Gastrocnemius medialis (tissue), 4 donors: ENCODE data around the gene MAN1A2. TPM values are rescaled to one million over a fixed set of nuclear protein-coding genes. Genes with fewer than 3 reads are reported as not detected.

Experiments used
- ATAC-seq, 2 donors: fragments of 150-250 bp; one replicate each; pipeline ENCODE4 v1.9.1; 2016
- DNase-seq, 2 donors: peaks; one replicate each; pipeline ENCODE4 v3.0.0-alpha.2; 2019
- H3K27ac ChIP-seq, 4 donors: fragments of 200-600 bp; sonication (generic); 1 replicate in 1 of 4; 2 replicates in 3 of 4; pipeline ENCODE4 v1.5.1; 2016 to 2018; ENCODE audit warnings: mild to moderate bottlenecking in 2 of 4, moderate library complexity in 1 of 4
- H3K27me3 ChIP-seq, 3 donors: fragments of 200-600 bp; sonication (generic) in 2 of 3; 1 replicate in 1 of 3; 2 replicates in 2 of 3; pipeline versions ENCODE4 v1.5.1 to v1.6.0; 2016 to 2019; ENCODE audit warnings: mild to moderate bottlenecking in 1 of 3, moderate library complexity in 1 of 3
- H3K36me3 ChIP-seq, 2 donors: fragments of 200-600 bp; sonication (generic) in 1 of 2; one replicate each; pipeline ENCODE4 v1.5.1; 2017 to 2018
- H3K4me1 ChIP-seq, 2 donors: fragments of 200-600 bp; sonication (generic) in 1 of 2; one replicate each; pipeline ENCODE4 v1.5.1; 2016 to 2017; ENCODE audit warnings: mild to moderate bottlenecking in 2 of 2
- H3K4me3 ChIP-seq, 4 donors: fragments of 200-600 bp; sonication (generic) in 3 of 4; 1 replicate in 1 of 4; 2 replicates in 3 of 4; pipeline ENCODE4 v1.5.1; 2016 to 2019; ENCODE audit warnings: mild to moderate bottlenecking in 2 of 4
- H3K9me3 ChIP-seq, 3 donors: fragments of 200-600 bp; sonication (generic) in 2 of 3; 1 replicate in 1 of 3; 2 replicates in 2 of 3; pipeline ENCODE4 v1.5.1; 2016 to 2019
- POLR2A ChIP-seq, 2 donors: fragments of 450-650 bp; IDR thresholded peaks; one replicate each; pipeline ENCODE4 v1.6.1; 2017; ENCODE audit warnings: antibody characterized with exemption in 2 of 2, mild to moderate bottlenecking in 2 of 2, moderate library complexity in 2 of 2
- in situ Hi-C, 4 donors: fragments of 200-750 bp; cut with MboI; loops; one replicate each; pipeline versions ENCODE4 v1.15.0 to v1.8.0; 2017; ENCODE audit warnings: low sequenced_read_pairs in 4 of 4
- intact Hi-C: fragments of 100-400 bp; cut with DNase I; formaldehyde crosslinking; loops from one replicate; pipeline ENCODE4 v1.15.1; 2023; ENCODE audit warnings: low total_unique reads
- total RNA-seq, 4 donors: library from RNA; depleted of rRNA; stranded (reverse); fragments of >200 nt; gene quantifications; one replicate each; pipeline versions ENCODE4 v1.1.0 to v1.2.3, GENCODE V29; 2016
- TF ChIP-seq, protein P1 (sequence below), 5 experiments: fragments of 450-650 bp in 3 of 5; fragments of 200-600 bp in 2 of 5; sonication (generic) in 2 of 5; IDR thresholded peaks in 4 of 5; conservative IDR thresholded peaks in 1 of 5; 1 replicate in 4 of 5; 2 replicates in 1 of 5; pipeline ENCODE4 v1.5.1; 2016 to 2019; ENCODE audit warnings: antibody characterized with exemption in 5 of 5, mild to moderate bottlenecking in 3 of 5, moderate library complexity in 3 of 5

MAN1A2 gene
- total RNA-seq, 4 donors from 2014 or later: 14.9 to 37.0 (median 28.3) TPM

- intact Hi-C loops: no loop called here
- ATAC-seq (no peak), DNase-seq (no peak)
- TF ChIP-seq, protein P1, sequence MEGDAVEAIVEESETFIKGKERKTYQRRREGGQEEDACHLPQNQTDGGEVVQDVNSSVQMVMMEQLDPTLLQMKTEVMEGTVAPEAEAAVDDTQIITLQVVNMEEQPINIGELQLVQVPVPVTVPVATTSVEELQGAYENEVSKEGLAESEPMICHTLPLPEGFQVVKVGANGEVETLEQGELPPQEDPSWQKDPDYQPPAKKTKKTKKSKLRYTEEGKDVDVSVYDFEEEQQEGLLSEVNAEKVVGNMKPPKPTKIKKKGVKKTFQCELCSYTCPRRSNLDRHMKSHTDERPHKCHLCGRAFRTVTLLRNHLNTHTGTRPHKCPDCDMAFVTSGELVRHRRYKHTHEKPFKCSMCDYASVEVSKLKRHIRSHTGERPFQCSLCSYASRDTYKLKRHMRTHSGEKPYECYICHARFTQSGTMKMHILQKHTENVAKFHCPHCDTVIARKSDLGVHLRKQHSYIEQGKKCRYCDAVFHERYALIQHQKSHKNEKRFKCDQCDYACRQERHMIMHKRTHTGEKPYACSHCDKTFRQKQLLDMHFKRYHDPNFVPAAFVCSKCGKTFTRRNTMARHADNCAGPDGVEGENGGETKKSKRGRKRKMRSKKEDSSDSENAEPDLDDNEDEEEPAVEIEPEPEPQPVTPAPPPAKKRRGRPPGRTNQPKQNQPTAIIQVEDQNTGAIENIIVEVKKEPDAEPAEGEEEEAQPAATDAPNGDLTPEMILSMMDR (IDR thresholded peaks at IDR 0.05 in 4 of 5, conservative IDR thresholded peaks at IDR 0.05 in 1 of 5): no peak
- TF ChIP-seq POLR2A (IDR thresholded peaks at IDR 0.05): no peak
- Histone ChIP-seq H3K36me3 (no peaks in the 10 kb centered on the region), H3K27me3 (no peaks in the 10 kb centered on the region), H3K4me1 (peaks cover 10 to 13% of the 10 kb centered on the region in 2 donors), H3K9me3 (no peaks in the 10 kb centered on the region), H3K4me3 (no peak overlapping the region), H3K27ac (no peak overlapping the region)
- in situ Hi-C loops: no loop called here
These were observed 8.1 kb downstream of the MAN1A2 start for GRCh38 chr1:117375327-117375726.

GRCh38 chr1:117387060-117387633, 19.9 kb downstream of the MAN1A2 start:
- no peak overlapping the region for H3K27ac ChIP-seq
- ATAC-seq: no peak
- H3K9me3 ChIP-seq: no peaks in the 10 kb centered on the region
- no peak overlapping the region for H3K4me3 ChIP-seq
- H3K4me1 ChIP-seq: peaks cover 61 to 67% of the 10 kb centered on the region in 2 donors
- DNase-seq: no peak
- in situ Hi-C loops: no loop called here
- H3K27me3 ChIP-seq: no peaks in the 10 kb centered on the region
- intact Hi-C loops: no loop called here
- H3K36me3 ChIP-seq: no peaks in the 10 kb centered on the region
- no peak for TF ChIP-seq POLR2A (IDR thresholded peaks at IDR 0.05)
- TF ChIP-seq, protein P1 (IDR thresholded peaks at IDR 0.05 in 4 of 5, conservative IDR thresholded peaks at IDR 0.05 in 1 of 5): no peak

DNA sequence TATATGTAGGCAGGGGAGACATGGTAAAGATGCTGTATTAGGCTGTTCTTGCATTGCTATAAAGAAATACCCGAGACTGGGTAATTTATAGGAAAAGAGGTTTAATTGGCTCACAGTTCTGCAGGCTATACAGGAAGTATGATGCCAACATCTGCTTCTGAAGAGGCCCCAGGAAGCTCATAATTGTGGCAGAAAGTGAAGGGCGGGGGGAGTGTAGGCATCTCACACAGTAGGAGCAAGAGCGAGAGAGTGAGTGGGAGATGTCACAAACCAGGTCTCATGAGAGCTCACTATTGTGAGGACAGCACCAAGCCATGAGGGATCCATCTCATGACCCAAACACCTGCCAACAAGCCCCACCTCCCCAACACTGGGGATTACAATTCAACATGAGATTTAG, 21.1 kb downstream of the MAN1A2 start:
- peaks cover 73 to 74% of the 10 kb centered on the region in 2 donors for H3K4me1 ChIP-seq
- H3K4me3 ChIP-seq: no peak overlapping the region
- ATAC-seq: no peak
- H3K9me3 ChIP-seq: no peaks in the 10 kb centered on the region
- DNase-seq: no peak
- TF ChIP-seq POLR2A (IDR thresholded peaks at IDR 0.05): no peak
- TF ChIP-seq, protein P1 (IDR thresholded peaks at IDR 0.05 in 4 of 5, conservative IDR thresholded peaks at IDR 0.05 in 1 of 5): no peak
- in situ Hi-C loops (no loop called here), intact Hi-C loops (no loop called here)
- H3K36me3 ChIP-seq: no peaks in the 10 kb centered on the region
- no peak overlapping the region for H3K27ac ChIP-seq
- H3K27me3 ChIP-seq: no peaks in the 10 kb centered on the region

GRCh38 chr1:117389284-117389683, 22.0 kb downstream of the MAN1A2 start:
- TF ChIP-seq, protein P1 (IDR thresholded peaks at IDR 0.05 in 4 of 5, conservative IDR thresholded peaks at IDR 0.05 in 1 of 5): no peak
- TF ChIP-seq POLR2A (IDR thresholded peaks at IDR 0.05): no peak
- intact Hi-C loops (no loop called here), in situ Hi-C loops (no loop called here)
- Histone ChIP-seq H3K27me3 (no peaks in the 10 kb centered on the region), H3K27ac (peak overlapping the region in 3 of 4 donors; percentile 2 to 32 (median 17)), H3K36me3 (no peaks in the 10 kb centered on the region), H3K4me3 (no peak overlapping the region), H3K4me1 (peaks cover 73 to 79% of the 10 kb centered on the region in 2 donors), H3K9me3 (no peaks in the 10 kb centered on the region)
- DNase-seq: no peak
- ATAC-seq: peak in 1 of 2 donors; percentile 76

DNA sequence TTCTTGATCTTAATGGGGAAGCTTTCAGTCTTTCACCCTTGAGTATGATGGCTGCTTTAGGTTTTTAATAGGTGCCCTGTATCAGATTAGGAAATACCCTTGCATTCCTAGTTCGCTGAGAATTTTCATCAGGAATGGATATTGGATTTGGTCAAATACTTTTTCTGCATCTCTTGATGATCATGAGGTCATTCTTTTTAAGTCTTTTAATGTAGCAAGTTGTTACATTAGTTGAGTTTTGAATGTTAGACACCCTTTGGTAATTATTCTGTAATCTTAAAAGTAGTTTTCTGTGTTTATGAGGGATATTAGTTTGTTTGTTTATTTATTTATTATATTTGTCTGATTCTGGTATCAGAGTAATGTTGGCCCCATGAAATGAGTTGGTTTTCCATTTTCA, 22.5 kb downstream of the MAN1A2 start:
- Histone ChIP-seq H3K4me1 (peaks cover 73 to 79% of the 10 kb centered on the region in 2 donors), H3K27ac (peak overlapping the region in 2 of 4 donors; percentile 2 to 17), H3K4me3 (no peak overlapping the region), H3K9me3 (no peaks in the 10 kb centered on the region), H3K27me3 (no peaks in the 10 kb centered on the region), H3K36me3 (no peaks in the 10 kb centered on the region)
- intact Hi-C loops: no loop called here
- in situ Hi-C loops: no loop called here
- TF ChIP-seq POLR2A (IDR thresholded peaks at IDR 0.05): no peak
- TF ChIP-seq, protein P1 (IDR thresholded peaks at IDR 0.05 in 4 of 5, conservative IDR thresholded peaks at IDR 0.05 in 1 of 5): no peak
- DNase-seq (no peak), ATAC-seq (no peak)
